GM13976 (cell line): ENCODE results near the gene VTA1.
"Not testable (repeated sequence)": the region's sequence is repeated elsewhere in the genome, so short reads cannot be mapped to it uniquely, and the experiment has no call there.

Experiments used
- DNase-seq: peaks from one replicate; pipeline ENCODE4 v3.0.0; 2012; ENCODE audit warnings: low spot score
- CTCF ChIP-seq: IDR thresholded peaks from 2 replicates; pipeline ENCODE4 v1.5.1; 2012; ENCODE audit warnings: borderline replicate concordance, mild to moderate bottlenecking; ENCODE audit not compliant: insufficient read depth; ENCODE audit errors: extremely low read depth, missing control alignments, control extremely low read depth
- in situ Hi-C: fragments of 300-500 bp; cut with MboI; formaldehyde crosslinking; loops from one replicate; pipeline ENCODE4 v1.12.0; 2022; ENCODE audit warnings: low sequenced_read_pairs, mixed read lengths, inconsistent platforms; ENCODE audit not compliant: unreplicated experiment

Gene VTA1

DNA sequence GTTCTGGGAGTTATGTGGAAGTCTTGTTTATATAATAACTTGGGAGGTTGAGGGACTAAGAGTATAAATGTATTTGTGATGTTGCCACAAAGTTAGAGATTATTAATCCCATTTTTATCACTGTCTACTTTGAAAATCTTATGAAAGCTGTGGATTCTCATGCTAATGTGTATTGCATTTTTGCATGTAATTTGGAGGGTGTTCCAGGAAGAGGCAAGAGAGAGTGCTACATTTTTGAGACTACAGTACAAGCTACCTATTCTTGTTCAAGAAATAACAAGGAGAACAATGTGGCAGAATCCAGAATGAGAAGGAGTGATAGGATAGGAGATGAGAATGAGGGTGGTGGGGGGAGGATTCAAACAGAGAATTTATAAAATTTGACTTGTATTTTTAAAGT is 34.9 kb downstream of the VTA1 start:
- in situ Hi-C loops: no loop called here
- no peak for TF ChIP-seq CTCF
- no peak for DNase-seq

DNA sequence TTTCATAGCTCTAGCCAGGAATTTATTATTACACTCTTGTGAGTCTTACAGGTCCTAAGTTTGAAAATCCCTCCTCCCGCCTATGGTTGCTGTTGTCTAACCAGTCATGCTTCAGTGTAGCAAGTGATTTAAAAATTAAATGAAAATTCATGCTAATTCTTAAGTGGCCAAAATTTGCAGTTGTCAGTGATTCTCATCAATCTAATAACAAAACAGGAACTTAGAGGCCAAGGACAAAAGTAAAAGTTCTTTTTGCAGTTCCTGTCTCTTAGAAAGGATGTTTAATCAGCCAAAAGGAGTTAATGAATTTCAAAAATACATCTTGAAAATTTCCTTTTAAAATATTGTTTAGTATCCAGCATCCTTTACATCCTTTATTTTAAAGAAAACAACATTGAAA is 36.3 kb downstream of the VTA1 start:
- DNase-seq: no peak
- in situ Hi-C loops: no loop called here
- TF ChIP-seq CTCF: no peak

DNA sequence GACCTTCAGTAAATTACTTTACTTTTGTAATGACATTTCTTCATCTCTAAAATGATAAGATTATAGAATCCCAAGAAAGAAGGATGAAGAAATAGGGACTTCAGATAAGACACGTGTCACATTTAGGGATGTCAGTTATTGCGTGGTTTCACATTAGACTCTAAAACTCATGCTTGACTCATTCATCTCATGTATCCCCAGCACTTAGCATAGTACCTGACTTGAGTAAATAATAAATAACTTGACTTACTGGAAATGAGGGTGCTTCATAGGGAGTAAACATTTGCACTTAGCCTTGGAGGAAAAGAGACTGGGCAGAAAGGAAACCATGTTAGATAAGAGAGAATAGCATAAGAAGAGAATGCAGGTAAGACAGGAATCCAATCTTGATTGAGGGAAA is 37.2 kb downstream of the VTA1 start:
- in situ Hi-C loops: no loop called here
- TF ChIP-seq CTCF: no peak
- DNase-seq: no peak

DNA sequence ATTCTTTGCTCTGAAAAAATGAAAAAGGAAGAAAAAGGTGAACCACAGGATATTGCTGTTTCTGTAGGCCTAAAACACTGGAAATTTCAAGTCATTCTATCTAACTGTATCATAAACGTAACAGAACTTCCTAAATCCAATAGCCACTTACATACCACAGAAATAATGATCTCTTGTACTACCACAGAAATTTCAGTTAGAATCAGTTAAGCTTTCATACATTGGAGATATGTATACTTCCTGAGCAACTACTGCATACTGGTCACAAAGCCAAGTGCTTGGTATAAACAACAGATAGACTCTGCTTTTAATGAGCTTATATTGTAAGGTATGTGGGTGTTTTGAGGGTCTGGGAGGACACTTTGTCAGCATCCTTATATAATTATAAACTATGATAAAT is 38.6 kb downstream of the VTA1 start:
- DNase-seq: no peak
- TF ChIP-seq CTCF: no peak
- in situ Hi-C loops: no loop called here

- in situ Hi-C loops: no loop called here
- DNase-seq: no peak
- TF ChIP-seq CTCF: no peak
Measured at GRCh38 chr6:142187209-142187608, 40.1 kb downstream of the VTA1 start.

DNA sequence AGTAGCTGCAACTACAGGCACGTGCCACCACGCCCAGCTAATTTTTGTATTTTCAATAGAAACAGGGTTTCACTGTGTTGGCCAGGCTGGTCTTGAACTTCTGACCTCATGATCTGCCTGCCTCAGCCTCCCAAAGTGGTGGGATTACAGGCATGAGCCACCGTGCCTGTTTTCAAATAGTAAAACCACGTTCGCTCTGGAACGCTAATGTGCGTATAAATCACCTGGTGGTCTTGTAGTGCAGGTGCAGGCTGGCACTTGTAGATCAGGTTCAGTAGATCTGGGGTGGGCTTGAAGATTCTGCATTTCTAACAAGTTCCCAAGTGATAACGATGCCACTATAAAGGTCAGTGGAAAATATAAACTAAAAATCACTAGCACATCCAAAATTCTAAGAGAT is 41.3 kb downstream of the VTA1 start:
- DNase-seq, in situ Hi-C loops: not testable (repeated sequence)

- in situ Hi-C loops: no loop called here
- no peak for TF ChIP-seq CTCF
- no peak for DNase-seq
Measured at GRCh38 chr6:142189057-142189456, 42.0 kb downstream of the VTA1 start.
